ENCODE measurements around the gene KRTAP10-7. TPM values are rescaled to one million over a fixed set of nuclear protein-coding genes. Genes with fewer than 3 reads are reported as not detected.

The KRTAP10-7 gene
- total and polyA plus RNA-seq, 7 donors = not detected

DNA sequence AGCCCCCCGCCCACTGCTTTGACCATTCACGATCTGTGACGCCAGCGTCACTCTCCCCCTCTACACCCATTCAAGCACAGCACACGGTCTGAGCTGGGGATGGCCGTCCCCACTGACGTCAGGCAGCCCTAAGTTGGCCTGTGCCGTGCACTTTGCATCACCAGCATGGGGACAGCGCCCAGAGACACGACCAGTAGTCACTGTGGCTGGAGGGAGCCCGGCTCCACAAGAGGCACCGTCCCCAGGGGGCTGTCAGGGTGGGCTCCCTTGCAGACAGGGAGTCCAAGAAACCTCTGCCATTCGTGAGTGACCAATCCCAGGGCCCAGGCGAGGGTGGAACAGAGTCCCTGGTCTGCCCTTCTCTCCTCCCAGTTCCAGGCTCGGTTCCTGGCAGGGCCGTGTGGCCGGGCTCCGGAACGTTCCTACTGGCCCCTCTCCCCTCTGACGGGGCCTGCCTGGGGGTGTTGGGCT, 13.8 kb downstream of the KRTAP10-7 start:
- Histone ChIP-seq H3K27me3 (peaks cover 0 to 23% (median 9%) of the 10 kb centered on the region in 3 donors), H3K27ac (no peak overlapping the region), H3K36me3 (no peaks in the 10 kb centered on the region), H3K4me3 (no peak overlapping the region), H3K9me3 (peaks cover 0 to 15% (median 2%) of the 10 kb centered on the region in 4 donors), H3K4me1 (no peaks in the 10 kb centered on the region)
- intact Hi-C loops (cut with DNase I) = no loop called here
- no peak for TF ChIP-seq EP300 (IDR thresholded peaks at IDR 0.05)
- TF ChIP-seq POLR2AphosphoS5 (IDR thresholded peaks at IDR 0.05) = no peak
- TF ChIP-seq POLR2A (IDR thresholded peaks at IDR 0.05) = no peak
- TF ChIP-seq, protein P1, sequence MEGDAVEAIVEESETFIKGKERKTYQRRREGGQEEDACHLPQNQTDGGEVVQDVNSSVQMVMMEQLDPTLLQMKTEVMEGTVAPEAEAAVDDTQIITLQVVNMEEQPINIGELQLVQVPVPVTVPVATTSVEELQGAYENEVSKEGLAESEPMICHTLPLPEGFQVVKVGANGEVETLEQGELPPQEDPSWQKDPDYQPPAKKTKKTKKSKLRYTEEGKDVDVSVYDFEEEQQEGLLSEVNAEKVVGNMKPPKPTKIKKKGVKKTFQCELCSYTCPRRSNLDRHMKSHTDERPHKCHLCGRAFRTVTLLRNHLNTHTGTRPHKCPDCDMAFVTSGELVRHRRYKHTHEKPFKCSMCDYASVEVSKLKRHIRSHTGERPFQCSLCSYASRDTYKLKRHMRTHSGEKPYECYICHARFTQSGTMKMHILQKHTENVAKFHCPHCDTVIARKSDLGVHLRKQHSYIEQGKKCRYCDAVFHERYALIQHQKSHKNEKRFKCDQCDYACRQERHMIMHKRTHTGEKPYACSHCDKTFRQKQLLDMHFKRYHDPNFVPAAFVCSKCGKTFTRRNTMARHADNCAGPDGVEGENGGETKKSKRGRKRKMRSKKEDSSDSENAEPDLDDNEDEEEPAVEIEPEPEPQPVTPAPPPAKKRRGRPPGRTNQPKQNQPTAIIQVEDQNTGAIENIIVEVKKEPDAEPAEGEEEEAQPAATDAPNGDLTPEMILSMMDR (IDR thresholded peaks at IDR 0.05) = no peak
- 82 to 83% methylated on average over 20 of the region's 20 CpGs for WGBS, 2 donors
- DNase-seq = no peak

DNA sequence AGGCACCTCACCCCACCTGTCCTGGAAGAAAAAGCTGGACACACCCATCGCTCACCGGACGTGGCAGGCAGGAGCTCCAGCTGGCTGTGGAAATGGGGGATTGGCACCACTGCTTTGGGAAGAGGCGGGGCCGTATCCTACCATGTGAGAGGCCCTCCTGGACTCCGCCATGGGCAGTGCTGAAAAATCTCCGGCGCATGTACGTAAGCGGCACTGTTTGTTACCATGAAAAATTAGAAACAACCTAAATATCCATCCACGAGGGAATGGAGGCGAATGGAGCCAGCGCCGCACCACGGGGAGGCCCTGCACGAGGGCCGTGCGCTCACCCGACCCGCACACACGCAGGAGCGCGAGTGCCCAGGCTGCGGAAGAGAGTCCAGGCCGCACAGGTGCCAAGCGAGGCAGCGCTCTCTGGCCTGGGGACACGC, 14.6 kb downstream of the KRTAP10-7 start:
- intact Hi-C loops (cut with DNase I) = no loop called here
- no peak for DNase-seq
- TF ChIP-seq POLR2A (IDR thresholded peaks at IDR 0.05) (no peak), POLR2AphosphoS5 (IDR thresholded peaks at IDR 0.05) (no peak), EP300 (IDR thresholded peaks at IDR 0.05) (no peak)
- TF ChIP-seq, protein P1 (IDR thresholded peaks at IDR 0.05) = no peak
- Histone ChIP-seq H3K27ac (no peak overlapping the region), H3K9me3 (peaks cover 0 to 13% (median 3%) of the 10 kb centered on the region in 4 donors), H3K4me1 (no peaks in the 10 kb centered on the region), H3K36me3 (no peaks in the 10 kb centered on the region), H3K27me3 (peaks cover 0 to 23% (median 9%) of the 10 kb centered on the region in 3 donors), H3K4me3 (no peak overlapping the region)
- WGBS, 2 donors = 83 to 90% methylated on average over 28 of the region's 28 CpGs

DNA sequence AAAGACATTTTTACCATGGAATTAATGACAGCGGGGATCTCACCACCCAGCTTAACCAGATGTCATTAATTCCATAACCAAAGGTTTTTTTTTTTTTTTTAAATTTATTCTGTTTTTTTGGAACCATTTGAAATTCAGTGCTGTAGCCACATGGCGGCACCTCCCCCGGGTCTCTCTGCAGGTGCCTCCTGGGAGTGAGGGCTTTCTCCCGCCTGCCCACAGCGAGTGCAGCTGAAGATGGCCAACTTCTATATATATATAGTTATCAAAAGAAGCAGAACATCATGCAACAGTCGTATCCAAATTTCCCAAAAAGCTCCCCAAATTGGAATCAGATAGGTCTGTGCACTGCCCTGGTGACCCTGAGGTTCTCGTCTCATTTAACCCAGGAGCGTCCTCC, 15.1 kb downstream of the KRTAP10-7 start:
- Histone ChIP-seq H3K4me3 (no peak overlapping the region), H3K9me3 (peaks cover 0 to 11% (median 3%) of the 10 kb centered on the region in 4 donors), H3K4me1 (no peaks in the 10 kb centered on the region), H3K27me3 (peaks cover 0 to 23% (median 9%) of the 10 kb centered on the region in 3 donors), H3K27ac (no peak overlapping the region), H3K36me3 (no peaks in the 10 kb centered on the region)
- intact Hi-C loops (cut with DNase I) = no loop called here
- WGBS, 2 donors = 75 to 83% methylated on average over 8 of the region's 8 CpGs
- DNase-seq = no peak
- TF ChIP-seq POLR2AphosphoS5 (IDR thresholded peaks at IDR 0.05) (no peak), EP300 (IDR thresholded peaks at IDR 0.05) (no peak)
- TF ChIP-seq, protein P1 (IDR thresholded peaks at IDR 0.05) = no peak

DNA sequence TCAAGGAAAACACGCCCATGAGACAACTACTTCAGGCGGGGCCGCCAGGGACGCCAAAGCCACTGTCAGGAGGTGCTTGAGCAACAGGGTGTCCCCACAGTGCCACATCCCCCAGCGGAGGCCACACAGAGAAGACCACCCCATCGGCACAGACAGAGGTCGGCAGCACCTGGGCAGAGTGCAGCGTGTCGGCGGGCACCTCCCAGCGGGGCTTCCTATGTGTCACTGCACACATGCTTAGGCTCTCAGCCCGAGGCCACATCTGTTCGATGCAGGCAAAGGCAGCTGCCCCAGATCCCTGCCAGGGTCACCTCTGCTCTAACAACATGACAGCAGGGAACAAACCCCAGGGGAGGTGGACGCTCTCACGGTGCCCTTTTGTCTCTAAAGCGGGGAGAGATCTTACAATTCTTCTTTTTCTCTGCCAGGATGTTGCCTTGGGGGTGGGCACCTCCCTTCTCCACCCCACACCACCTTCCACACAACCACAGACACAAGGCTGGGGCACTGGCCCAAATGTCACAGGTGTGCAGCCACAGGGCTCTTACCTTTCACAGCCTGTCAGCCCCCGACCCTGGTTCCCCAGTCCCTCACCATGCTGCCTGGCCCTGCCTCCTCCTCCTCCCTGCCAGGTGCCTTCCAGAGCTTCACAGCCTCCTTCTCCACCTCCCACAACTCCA, 15.7 kb downstream of the KRTAP10-7 start:
- Histone ChIP-seq H3K27me3 (peaks cover 0 to 23% (median 9%) of the 10 kb centered on the region in 3 donors), H3K27ac (no peak overlapping the region)

More for the DNA sequence above, 15.7 kb downstream of the KRTAP10-7 start:
- intact Hi-C loops (cut with DNase I) = no loop called here
- 77 to 83% methylated on average over 17 of the region's 17 CpGs for WGBS, 2 donors
- TF ChIP-seq POLR2AphosphoS5 (IDR thresholded peaks at IDR 0.05) (no peak), POLR2A (IDR thresholded peaks at IDR 0.05) (no peak), EP300 (IDR thresholded peaks at IDR 0.05) (no peak)
- TF ChIP-seq, protein P1 (IDR thresholded peaks at IDR 0.05) = no peak
- no peak for DNase-seq
- peaks cover 0 to 11% (median 3%) of the 10 kb centered on the region in 4 donors for H3K9me3 ChIP-seq
- H3K36me3 ChIP-seq = no peaks in the 10 kb centered on the region
- H3K4me3 ChIP-seq = no peak overlapping the region
- H3K4me1 ChIP-seq = no peaks in the 10 kb centered on the region
